OCI-LY7 (cell line): ENCODE measurements around the gene RPH3AL. TPM values are rescaled to one million over a fixed set of nuclear protein-coding genes. Genes with fewer than 3 reads are reported as not detected.

Source experiments
- BruUV-seq: library from RNA; stranded (reverse); fragments of 400-500 nt; replicated peaks from 2 replicates; lab custom pipeline; 2021; lab: Mats Ljungman, UMichigan
- CTCF ChIA-PET: fragments of 300-600 bp; sonication (Branson Sonifier 250); formaldehyde crosslinking; loops from one replicate; lab custom pipeline; 2022; ENCODE audit warnings: antibody characterized with exemption; ENCODE audit not compliant: unreplicated experiment; lab: Charles Lee
- POLR2A ChIA-PET: fragments of 300-600 bp; sonication (Branson Sonifier 250); formaldehyde crosslinking; loops from one replicate; lab custom pipeline; 2022; ENCODE audit warnings: antibody characterized with exemption; lab: Charles Lee
- DNase-seq: peaks from one replicate; pipeline ENCODE4 v3.0.0-alpha.2; 2015; ENCODE audit warnings: low spot score
- H2AFZ ChIP-seq: fragments of 200-600 bp; sonication (generic), shearing (Covaris generic); 2 replicates; pipeline ENCODE4 v1.6.1; 2014; ENCODE audit warnings: mild to moderate bottlenecking, antibody characterized with exemption, low read length, moderate library complexity
- H3K27ac ChIP-seq: fragments of 200-600 bp; sonication (generic); 2 replicates; pipeline ENCODE4 v1.5.1; 2014; ENCODE audit warnings: mixed run types, low read depth, mild to moderate bottlenecking, moderate library complexity, low read length, inconsistent platforms; ENCODE audit not compliant: poor library complexity, severe bottlenecking
- H3K36me3 ChIP-seq: fragments of 200-600 bp; sonication (generic); 2 replicates; pipeline ENCODE4 v1.6.1; 2014; ENCODE audit warnings: mild to moderate bottlenecking, antibody characterized with exemption, low read length, moderate library complexity, mixed read lengths; ENCODE audit not compliant: insufficient read depth
- H3K4me1 ChIP-seq: fragments of 200-600 bp; sonication (generic); 2 replicates; pipeline ENCODE4 v1.5.1; 2014; ENCODE audit warnings: mild to moderate bottlenecking, low read length; ENCODE audit not compliant: insufficient read depth, poor library complexity, severe bottlenecking
- H3K4me2 ChIP-seq: fragments of 200-600 bp; sonication (generic); 2 replicates; pipeline ENCODE4 v1.6.1; 2014; ENCODE audit warnings: mild to moderate bottlenecking, low read length
- H3K4me3 ChIP-seq: fragments of 200-600 bp; sonication (generic); 2 replicates; pipeline ENCODE4 v1.5.1; 2014; ENCODE audit warnings: mild to moderate bottlenecking, low read depth, low read length; ENCODE audit not compliant: poor library complexity, severe bottlenecking
- H3K79me2 ChIP-seq: fragments of 200-600 bp; sonication (generic); 2 replicates; pipeline ENCODE4 v1.6.1; 2016; ENCODE audit warnings: low read depth, mild to moderate bottlenecking, low read length, moderate library complexity, mixed read lengths; ENCODE audit not compliant: insufficient read depth
- H3K9me2 ChIP-seq: fragments of 200-600 bp; sonication (generic); 2 replicates; pipeline ENCODE4 v1.6.1; 2016; ENCODE audit warnings: mild to moderate bottlenecking, low read length, mixed read lengths; ENCODE audit not compliant: insufficient read depth
- H3K9me3 ChIP-seq: fragments of 200-600 bp; sonication (generic); 2 replicates; pipeline ENCODE4 v1.6.1; 2014; ENCODE audit warnings: mild to moderate bottlenecking, mixed run types, low read length, mixed read lengths
- H4K20me1 ChIP-seq: fragments of 200-600 bp; sonication (generic); 2 replicates; pipeline ENCODE4 v1.6.1; 2014; ENCODE audit warnings: mild to moderate bottlenecking, antibody characterized with exemption, low read length, moderate library complexity, mixed read lengths; ENCODE audit not compliant: insufficient read depth
- EZH2phosphoT487 ChIP-seq: fragments of 200-600 bp; sonication (generic); IDR thresholded peaks from 2 replicates; pipeline ENCODE4 v1.6.1; 2018; ENCODE audit warnings: low read depth, borderline replicate concordance, mild to moderate bottlenecking, mixed run types, antibody characterized with exemption, low read length, moderate library complexity, mixed read lengths
- intact Hi-C: fragments of 100-400 bp; cut with micrococcal nuclease; formaldehyde crosslinking; loops from one replicate; pipeline ENCODE4 v1.10.0; 2022; ENCODE audit not compliant: unreplicated experiment
- total RNA-seq, 2 experiments: library from RNA; depleted of rRNA in 1 of 2; stranded (reverse); fragments of >200 nt in 1 of 2; shearing (Covaris generic) in 1 of 2; gene quantifications; 2 replicates each; pipeline ENCODE4 v1.2.3, GENCODE V29; 2014 to 2022
- TF ChIP-seq, protein P1 (sequence below): fragments of 200-600 bp; sonication (generic); conservative IDR thresholded peaks from 2 replicates; pipeline ENCODE4 v1.5.1; 2014; ENCODE audit warnings: mild to moderate bottlenecking, antibody characterized with exemption, low read length, moderate library complexity, mixed read lengths

The RPH3AL gene
- total RNA-seq, 2 experiments from 2014 or later: 1.0 to 2.2 TPM

DNA sequence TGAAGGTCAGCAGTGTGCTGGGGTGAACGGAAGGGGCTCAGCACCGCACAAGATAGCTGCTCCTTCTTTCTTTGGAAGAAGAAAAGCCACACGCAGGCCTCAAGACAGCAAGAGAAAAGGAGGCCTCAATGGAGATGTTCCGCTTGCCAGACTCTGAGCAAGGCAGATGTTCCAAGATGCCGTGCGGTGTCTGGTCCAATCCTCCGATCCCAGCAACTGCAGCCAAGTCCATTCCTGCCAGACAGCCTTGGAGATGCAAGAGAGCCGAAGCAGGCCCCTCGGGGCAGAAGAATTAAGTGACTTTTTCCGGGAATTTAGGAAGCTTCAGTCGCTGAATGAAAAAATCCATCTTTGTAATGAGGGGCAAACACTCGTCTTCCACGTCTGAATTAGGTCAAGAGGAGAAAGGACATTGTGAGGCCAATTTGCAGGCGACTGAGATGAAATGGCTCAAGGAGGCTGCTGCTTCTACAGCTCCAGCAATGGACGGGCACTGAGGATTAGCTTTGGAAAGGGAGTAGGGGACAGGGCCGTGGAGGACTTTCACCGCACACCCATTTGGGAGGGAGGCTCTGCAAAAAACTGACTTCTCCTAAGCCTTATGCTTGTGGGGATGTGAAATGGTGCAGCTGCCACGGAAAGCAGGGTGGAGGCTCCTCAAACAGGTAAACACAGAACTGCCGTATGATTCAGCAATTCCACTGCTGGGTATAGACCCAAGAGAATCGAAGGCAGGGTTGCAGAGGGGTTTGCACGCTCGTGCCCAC lies 44.7 kb downstream of the RPH3AL start:
- H3K4me1 ChIP-seq: no peaks in the 10 kb centered on the region
- no peaks in the 10 kb centered on the region for H3K9me3 ChIP-seq
- ChIA-PET POLR2A (no interaction called here), CTCF (no interaction called here)
- no TSS peak for BruUV-seq
- H3K79me2 ChIP-seq: no peaks in the 10 kb centered on the region
- H3K4me3 ChIP-seq: no peak overlapping the region
- DNase-seq: no peak
- H2AFZ ChIP-seq: no peak overlapping the region
- H3K36me3 ChIP-seq: no peaks in the 10 kb centered on the region
- intact Hi-C loops: no loop called here
- H4K20me1 ChIP-seq: no peaks in the 10 kb centered on the region
- H3K27ac ChIP-seq: no peak overlapping the region
- no peak for TF ChIP-seq EZH2phosphoT487
- TF ChIP-seq, protein P1, sequence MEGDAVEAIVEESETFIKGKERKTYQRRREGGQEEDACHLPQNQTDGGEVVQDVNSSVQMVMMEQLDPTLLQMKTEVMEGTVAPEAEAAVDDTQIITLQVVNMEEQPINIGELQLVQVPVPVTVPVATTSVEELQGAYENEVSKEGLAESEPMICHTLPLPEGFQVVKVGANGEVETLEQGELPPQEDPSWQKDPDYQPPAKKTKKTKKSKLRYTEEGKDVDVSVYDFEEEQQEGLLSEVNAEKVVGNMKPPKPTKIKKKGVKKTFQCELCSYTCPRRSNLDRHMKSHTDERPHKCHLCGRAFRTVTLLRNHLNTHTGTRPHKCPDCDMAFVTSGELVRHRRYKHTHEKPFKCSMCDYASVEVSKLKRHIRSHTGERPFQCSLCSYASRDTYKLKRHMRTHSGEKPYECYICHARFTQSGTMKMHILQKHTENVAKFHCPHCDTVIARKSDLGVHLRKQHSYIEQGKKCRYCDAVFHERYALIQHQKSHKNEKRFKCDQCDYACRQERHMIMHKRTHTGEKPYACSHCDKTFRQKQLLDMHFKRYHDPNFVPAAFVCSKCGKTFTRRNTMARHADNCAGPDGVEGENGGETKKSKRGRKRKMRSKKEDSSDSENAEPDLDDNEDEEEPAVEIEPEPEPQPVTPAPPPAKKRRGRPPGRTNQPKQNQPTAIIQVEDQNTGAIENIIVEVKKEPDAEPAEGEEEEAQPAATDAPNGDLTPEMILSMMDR: no peak
- H3K9me2 ChIP-seq: no peaks in the 10 kb centered on the region
- no peak overlapping the region for H3K4me2 ChIP-seq

DNA sequence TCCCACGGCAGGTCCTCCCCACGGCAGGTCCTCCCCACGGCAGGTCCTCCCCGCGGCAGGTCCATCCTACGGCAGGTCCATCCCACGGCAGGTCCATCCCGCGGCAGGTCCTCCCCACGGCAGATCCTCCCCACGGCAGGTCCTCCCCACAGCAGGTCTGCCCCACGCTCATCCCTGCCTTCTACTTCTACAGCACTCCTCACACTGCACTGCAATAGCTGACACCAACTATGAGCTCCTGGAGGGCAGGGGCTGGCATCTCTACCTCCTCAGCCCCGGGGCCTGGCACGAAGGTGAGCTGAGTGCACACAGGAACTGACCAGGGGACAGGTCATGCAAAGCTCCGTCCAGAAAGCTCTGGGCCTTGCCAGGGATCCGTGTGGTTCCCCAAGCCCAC lies 45.3 kb downstream of the RPH3AL start:
- no peak overlapping the region for H3K4me2 ChIP-seq
- no peak overlapping the region for H3K4me3 ChIP-seq
- no peaks in the 10 kb centered on the region for H3K79me2 ChIP-seq
- no peak for DNase-seq
- no peak overlapping the region for H3K27ac ChIP-seq
- CTCF ChIA-PET: no interaction called here
- TF ChIP-seq EZH2phosphoT487: no peak
- TF ChIP-seq, protein P1: no peak
- H4K20me1 ChIP-seq: no peaks in the 10 kb centered on the region
- H3K9me3 ChIP-seq: no peaks in the 10 kb centered on the region
- POLR2A ChIA-PET: no interaction called here
- no peaks in the 10 kb centered on the region for H3K9me2 ChIP-seq
- no peaks in the 10 kb centered on the region for H3K36me3 ChIP-seq
- BruUV-seq: no TSS peak
- no peaks in the 10 kb centered on the region for H3K4me1 ChIP-seq
- H2AFZ ChIP-seq: no peak overlapping the region
- intact Hi-C loops: no loop called here

DNA sequence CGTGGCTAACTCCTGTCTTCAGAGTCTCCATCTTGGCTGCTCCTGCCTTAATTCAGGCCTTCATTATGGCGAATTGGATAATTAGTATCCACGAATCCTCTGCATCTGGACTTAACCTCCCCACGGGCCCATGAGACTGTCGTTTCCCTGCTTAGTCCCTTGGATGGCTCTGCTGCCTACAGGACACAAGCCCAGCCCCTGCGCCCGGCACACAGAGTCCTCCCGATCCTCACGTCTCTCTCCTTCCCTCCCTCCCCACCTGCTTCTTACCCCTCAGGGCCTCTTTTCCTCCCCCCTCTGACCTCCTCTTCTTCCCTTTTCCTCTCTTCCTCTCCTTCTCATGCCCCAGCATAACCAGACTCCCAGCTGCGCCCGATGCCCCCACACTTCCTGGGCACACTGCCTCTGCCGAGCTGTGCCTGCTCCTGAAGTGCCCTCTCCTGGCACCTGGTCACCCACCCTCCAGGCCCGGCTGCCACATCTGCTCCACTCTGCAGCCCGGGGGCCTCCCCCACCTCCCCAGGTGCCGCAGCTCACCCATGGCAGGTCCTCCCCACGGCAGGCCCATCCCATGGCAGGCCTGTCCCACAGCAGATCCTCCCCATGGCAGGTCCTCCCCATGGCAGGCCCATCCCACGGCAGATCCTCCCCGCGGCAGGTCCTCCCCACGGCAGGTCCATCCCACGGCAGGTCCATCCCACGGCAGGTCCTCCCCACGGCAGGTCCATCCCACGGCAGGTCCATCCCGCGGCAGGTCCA lies 45.9 kb downstream of the RPH3AL start:
- Histone ChIP-seq H3K4me3 (no peak overlapping the region), H3K36me3 (no peaks in the 10 kb centered on the region), H3K4me2 (no peak overlapping the region), H3K9me2 (no peaks in the 10 kb centered on the region), H3K9me3 (no peaks in the 10 kb centered on the region), H4K20me1 (no peaks in the 10 kb centered on the region), H3K79me2 (no peaks in the 10 kb centered on the region), H3K27ac (no peak overlapping the region), H2AFZ (no peak overlapping the region), H3K4me1 (no peaks in the 10 kb centered on the region)
- CTCF ChIA-PET: no interaction called here
- intact Hi-C loops: no loop called here
- BruUV-seq: no TSS peak
- DNase-seq: no peak
- POLR2A ChIA-PET: no interaction called here
- TF ChIP-seq, protein P1: no peak
- no peak for TF ChIP-seq EZH2phosphoT487
